ENCODE results near the gene TRIM43.
"Not testable (repeated sequence)": the region's sequence is repeated elsewhere in the genome, so short reads cannot be mapped to it uniquely, and the experiment has no call there.

Gene TRIM43

GRCh38 chr2:95578539-95578938, 13.3 kb upstream of the TRIM43 start:
- DNase-seq (ENCODE audit: low read depth), result no peak
- TF ChIP-seq, protein P1, sequence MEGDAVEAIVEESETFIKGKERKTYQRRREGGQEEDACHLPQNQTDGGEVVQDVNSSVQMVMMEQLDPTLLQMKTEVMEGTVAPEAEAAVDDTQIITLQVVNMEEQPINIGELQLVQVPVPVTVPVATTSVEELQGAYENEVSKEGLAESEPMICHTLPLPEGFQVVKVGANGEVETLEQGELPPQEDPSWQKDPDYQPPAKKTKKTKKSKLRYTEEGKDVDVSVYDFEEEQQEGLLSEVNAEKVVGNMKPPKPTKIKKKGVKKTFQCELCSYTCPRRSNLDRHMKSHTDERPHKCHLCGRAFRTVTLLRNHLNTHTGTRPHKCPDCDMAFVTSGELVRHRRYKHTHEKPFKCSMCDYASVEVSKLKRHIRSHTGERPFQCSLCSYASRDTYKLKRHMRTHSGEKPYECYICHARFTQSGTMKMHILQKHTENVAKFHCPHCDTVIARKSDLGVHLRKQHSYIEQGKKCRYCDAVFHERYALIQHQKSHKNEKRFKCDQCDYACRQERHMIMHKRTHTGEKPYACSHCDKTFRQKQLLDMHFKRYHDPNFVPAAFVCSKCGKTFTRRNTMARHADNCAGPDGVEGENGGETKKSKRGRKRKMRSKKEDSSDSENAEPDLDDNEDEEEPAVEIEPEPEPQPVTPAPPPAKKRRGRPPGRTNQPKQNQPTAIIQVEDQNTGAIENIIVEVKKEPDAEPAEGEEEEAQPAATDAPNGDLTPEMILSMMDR (IDR thresholded peaks at IDR 0.05; ENCODE audit: control insufficient read depth, insufficient read depth, low read depth, low read length, missing control alignments), result no peak

GRCh38 chr2:95583545-95583944, 8.3 kb upstream of the TRIM43 start:
- not testable (repeated sequence) for DNase-seq (ENCODE audit: low read depth); H3K4me3 ChIP-seq (ENCODE audit: control insufficient read depth, low read depth, low read length)

More at GRCh38 chr2:95578539-95578938, 13.3 kb upstream of the TRIM43 start:
- H3K4me3 ChIP-seq (ENCODE audit: control insufficient read depth, low read depth, low read length), result no peak overlapping the region

DNA sequence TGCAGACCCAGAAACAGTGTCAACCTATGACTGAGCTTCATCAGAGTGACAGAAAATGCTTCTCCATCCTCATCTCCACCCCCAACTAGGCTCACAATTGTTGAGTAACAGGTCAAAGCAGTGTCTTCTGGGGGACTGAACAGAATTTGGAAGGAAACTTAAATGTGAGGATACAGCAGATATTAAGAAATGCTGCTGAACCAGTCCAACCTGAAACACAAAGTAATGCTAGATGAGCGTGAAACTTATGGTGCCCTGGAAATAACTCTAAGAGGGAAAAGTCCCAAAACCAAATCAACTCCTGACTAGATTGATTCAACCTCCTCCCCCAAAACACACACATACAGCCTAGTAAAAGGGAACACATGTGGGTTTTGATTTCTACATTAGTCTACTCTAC, 7.5 kb upstream of the TRIM43 start:
- H3K4me3 ChIP-seq (ENCODE audit: control insufficient read depth, low read depth, low read length); DNase-seq (ENCODE audit: low read depth): not testable (repeated sequence)

DNA sequence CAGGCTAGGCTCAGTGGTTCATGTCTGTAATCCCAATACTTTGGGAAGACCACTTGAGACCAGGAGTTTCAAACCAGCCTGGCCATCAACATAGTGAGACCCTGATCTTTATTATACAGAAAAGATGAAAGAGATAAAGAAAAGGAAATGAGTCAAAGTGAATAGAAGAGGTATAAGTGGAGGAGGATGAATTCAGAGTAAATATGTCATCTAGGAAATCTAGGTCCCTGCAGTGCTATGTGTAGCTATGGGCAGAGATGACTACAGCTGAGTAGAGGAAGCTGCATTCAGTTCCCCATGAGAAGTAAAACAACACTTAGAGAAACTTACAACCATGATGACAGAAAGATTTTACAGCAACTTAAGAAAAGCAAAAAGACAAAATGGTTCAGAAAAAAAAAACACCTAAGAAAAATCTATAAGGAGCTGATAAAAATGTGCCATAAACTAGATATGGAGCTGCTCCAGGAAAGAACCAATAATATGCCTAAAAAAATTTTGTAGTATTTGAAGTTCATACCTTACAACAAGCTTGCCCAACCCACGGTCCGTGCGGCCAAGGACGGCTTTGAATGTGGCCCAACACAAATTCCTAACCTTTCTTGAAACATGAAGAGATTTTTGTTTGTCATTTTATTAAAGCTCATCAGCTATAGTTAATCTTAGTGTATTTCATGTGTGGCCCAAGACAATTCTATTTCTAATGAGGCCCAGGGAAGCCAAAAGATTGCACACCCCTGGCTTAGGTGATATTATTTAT, 1.8 kb upstream of the TRIM43 start:
- not testable (repeated sequence) for H3K4me3 ChIP-seq (ENCODE audit: control insufficient read depth, low read depth, low read length); DNase-seq (ENCODE audit: low read depth)

GRCh38 chr2:95592973-95593372, 1.2 kb downstream of the TRIM43 start:
- not testable (repeated sequence) for H3K4me3 ChIP-seq (ENCODE audit: control insufficient read depth, low read depth, low read length); DNase-seq (ENCODE audit: low read depth)

- H3K4me3 ChIP-seq (ENCODE audit: control insufficient read depth, low read depth, low read length); DNase-seq (ENCODE audit: low read depth): not testable (repeated sequence)
These were observed 3.2 kb downstream of the TRIM43 start for GRCh38 chr2:95595012-95595411.

- DNase-seq (ENCODE audit: low read depth); H3K4me3 ChIP-seq (ENCODE audit: control insufficient read depth, low read depth, low read length): not testable (repeated sequence)
These were observed 9.5 kb downstream of the TRIM43 start for GRCh38 chr2:95601301-95601700.

DNA sequence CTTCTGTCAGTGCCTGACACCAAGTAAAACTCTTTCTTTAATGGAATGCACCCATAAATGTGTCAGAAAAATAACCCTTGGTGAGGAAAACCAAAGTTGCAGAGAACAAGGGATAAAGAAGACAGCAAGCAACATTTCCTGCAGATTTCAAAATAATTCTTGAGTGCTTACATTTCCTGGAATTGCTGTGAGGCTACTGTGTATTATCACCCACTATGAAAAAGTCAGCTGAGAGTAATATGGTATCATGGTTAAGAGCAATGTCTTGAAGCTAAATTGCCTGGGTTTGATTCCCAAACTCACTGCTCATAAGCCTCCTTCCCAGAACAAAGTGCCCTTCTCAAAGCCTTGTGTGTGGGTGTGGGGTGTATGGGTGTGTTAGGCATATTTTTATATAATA, 10.3 kb downstream of the TRIM43 start:
- DNase-seq (ENCODE audit: low read depth); H3K4me3 ChIP-seq (ENCODE audit: control insufficient read depth, low read depth, low read length): not testable (repeated sequence)

DNA sequence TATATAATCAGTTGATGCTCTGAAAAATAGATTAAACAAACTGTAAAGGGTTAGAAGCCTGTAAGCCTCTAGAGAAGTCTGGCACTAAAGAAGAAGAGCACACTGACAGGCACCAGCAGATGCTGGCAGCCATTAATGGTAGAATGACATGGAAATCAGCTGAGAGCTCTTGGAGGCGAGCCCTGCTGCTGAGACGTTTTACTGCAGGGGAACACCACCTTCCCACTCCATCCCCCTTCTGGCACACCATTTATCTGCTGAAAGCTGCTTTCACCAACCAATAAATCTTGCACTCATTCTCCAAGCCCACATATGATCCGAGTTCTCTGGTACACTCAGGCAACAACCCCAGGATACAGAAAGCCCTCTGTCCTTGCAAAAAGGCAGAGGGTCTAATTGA, 16.6 kb downstream of the TRIM43 start:
- DNase-seq (ENCODE audit: low read depth); H3K4me3 ChIP-seq (ENCODE audit: control insufficient read depth, low read depth, low read length): not testable (repeated sequence)

- DNase-seq (ENCODE audit: low read depth); H3K4me3 ChIP-seq (ENCODE audit: control insufficient read depth, low read depth, low read length): not testable (repeated sequence)
These were observed 18.0 kb downstream of the TRIM43 start for GRCh38 chr2:95609764-95610163.

- DNase-seq (ENCODE audit: low read depth); H3K4me3 ChIP-seq (ENCODE audit: control insufficient read depth, low read depth, low read length): not testable (repeated sequence)
These were observed 21.2 kb downstream of the TRIM43 start for GRCh38 chr2:95613048-95613447.

GRCh38 chr2:95622728-95623127, 30.9 kb downstream of the TRIM43 start:
- H3K4me3 ChIP-seq (ENCODE audit: control insufficient read depth, low read depth, low read length); DNase-seq (ENCODE audit: low read depth): not testable (repeated sequence)

GRCh38 chr2:95630987-95631386, 39.2 kb downstream of the TRIM43 start:
- not testable (repeated sequence) for DNase-seq (ENCODE audit: low read depth)

DNA sequence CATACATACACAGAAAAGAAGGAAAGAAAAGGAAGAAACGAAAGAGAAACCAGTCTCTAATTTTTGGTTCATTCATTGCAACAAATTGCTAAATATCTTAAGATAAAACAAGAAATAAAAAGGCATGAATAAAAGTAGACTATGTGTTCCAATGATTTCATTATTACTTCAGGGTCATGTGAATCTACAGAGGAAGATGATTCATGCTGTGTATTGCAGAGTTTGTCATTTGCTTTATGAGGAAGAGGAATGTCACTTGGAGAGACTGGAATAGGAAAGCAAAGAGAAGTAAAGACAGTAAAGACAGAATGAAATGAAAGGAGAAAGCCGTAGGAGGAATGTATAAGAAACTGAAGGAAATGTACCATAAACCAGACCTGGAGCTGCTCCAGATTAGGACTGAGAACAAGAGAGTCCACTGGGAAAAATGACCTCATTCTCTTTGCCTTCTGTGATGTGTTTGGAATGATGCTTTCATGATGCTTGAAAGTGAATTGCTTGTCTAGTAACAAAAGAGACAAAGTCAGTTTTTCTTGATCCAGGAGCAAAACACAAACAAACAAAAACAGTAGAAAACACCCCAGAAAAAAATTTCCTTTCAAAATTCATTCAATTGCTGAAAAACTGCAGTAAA, 41.9 kb downstream of the TRIM43 start:
- not testable (repeated sequence) for DNase-seq (ENCODE audit: low read depth); H3K4me3 ChIP-seq (ENCODE audit: control insufficient read depth, low read depth, low read length)

More at GRCh38 chr2:95630987-95631386, 39.2 kb downstream of the TRIM43 start:
- H3K4me3 ChIP-seq (ENCODE audit: control insufficient read depth, low read depth, low read length), result not testable (repeated sequence)

DNA sequence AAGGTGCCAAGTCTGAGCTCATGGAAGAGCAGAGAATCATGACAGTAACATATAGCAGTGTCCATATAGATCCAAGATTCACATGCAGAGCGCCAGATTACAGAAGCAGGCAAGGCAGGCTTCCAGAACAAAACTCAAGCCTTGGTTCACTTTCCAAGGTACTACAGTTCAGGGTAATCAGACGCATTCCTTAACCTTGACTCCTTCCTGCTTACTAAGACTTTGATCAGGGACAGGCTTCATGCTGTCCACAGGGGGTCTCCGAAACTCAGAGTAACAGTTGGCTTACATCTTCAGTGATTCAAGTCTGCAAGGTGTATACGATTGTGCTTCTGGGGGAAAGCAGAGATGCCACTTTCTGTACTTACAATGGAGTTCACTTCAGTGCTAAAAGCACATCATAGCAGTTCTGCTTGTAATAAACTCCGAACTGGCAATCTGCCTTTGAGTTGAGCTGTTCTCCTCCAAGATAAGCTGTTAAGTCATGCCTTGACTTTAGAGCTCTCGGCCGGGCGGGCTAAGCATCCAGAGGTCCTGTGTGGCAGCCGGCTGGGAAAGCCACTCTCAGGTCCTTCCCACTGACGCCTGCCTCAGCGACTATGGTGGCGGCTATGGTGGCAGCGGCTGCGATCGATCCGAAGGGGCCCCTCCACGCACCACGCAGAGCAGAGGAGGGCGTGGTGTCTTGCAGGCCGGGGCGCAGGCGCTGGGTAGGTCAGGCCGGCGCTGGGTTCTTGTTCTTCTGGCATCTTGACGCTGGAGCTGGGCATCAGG, 48.9 kb downstream of the TRIM43 start:
- DNase-seq (ENCODE audit: low read depth); H3K4me3 ChIP-seq (ENCODE audit: control insufficient read depth, low read depth, low read length): not testable (repeated sequence)

GRCh38 chr2:95641289-95641575, 49.4 kb downstream of the TRIM43 start:
- not testable (repeated sequence) for H3K4me3 ChIP-seq (ENCODE audit: control insufficient read depth, low read depth, low read length); DNase-seq (ENCODE audit: low read depth)

DNA sequence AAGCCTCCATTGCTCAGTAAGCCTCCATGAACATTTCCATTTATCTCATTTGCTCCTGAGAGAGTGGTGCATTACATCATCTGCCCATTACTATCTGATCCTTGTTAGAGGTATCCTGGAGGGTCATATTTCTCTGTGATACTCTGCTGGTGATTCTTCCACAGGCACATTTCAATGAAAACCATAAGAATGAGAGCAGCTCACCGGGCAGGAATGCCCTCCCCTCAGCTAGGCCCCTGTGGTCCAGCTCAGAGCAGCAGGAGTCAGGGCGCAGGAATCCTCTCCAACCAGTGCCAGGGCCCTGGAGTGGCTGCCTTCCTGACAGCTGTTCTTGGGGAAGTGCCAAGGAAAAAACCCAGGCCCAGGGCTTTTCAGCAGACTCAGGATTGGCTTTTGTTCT, 50.0 kb downstream of the TRIM43 start:
- peak; percentile 67 for DNase-seq (ENCODE audit: low read depth)
- not testable (repeated sequence) for H3K4me3 ChIP-seq (ENCODE audit: control insufficient read depth, low read depth, low read length)

GRCh38 chr2:95642360-95642759, 50.6 kb downstream of the TRIM43 start:
- not testable (repeated sequence) for DNase-seq (ENCODE audit: low read depth); H3K4me3 ChIP-seq (ENCODE audit: control insufficient read depth, low read depth, low read length)

All from AG09309 (cell line).